Osteoblast (primary cell): ENCODE measurements around the gene LRRTM2. TPM values are rescaled to one million over a fixed set of nuclear protein-coding genes. Genes with fewer than 3 reads are reported as not detected.

Experiments
- DNase-seq: peaks from one replicate; pipeline ENCODE4 v3.0.0; 2011; ENCODE audit warnings: low spot score, mixed read lengths; ENCODE audit not compliant: insufficient read length; ENCODE audit errors: missing footprints
- H2AFZ ChIP-seq: 2 replicates; pipeline ENCODE4 v1.6.0; 2011; ENCODE audit warnings: mild to moderate bottlenecking, low read length
- H3K27ac ChIP-seq: 2 replicates; pipeline ENCODE4 v1.5.1; 2011; ENCODE audit warnings: mild to moderate bottlenecking, low read depth, low read length, moderate library complexity
- H3K27me3 ChIP-seq: 2 replicates; pipeline ENCODE4 v1.6.0; 2012; ENCODE audit warnings: mild to moderate bottlenecking, control low read depth, inconsistent platforms, low read length, moderate library complexity; ENCODE audit not compliant: insufficient read depth
- H3K36me3 ChIP-seq: 2 replicates; pipeline ENCODE4 v1.5.1; 2011; ENCODE audit warnings: mild to moderate bottlenecking, low read length, control low read depth, moderate library complexity; ENCODE audit not compliant: insufficient read depth
- H3K4me1 ChIP-seq: 2 replicates; pipeline ENCODE4 v1.5.1; 2011; ENCODE audit warnings: mild to moderate bottlenecking, low read length, control low read depth, moderate library complexity; ENCODE audit not compliant: insufficient read depth
- H3K4me2 ChIP-seq: 2 replicates; pipeline ENCODE4 v1.6.0; 2011; ENCODE audit warnings: mild to moderate bottlenecking, low read length; ENCODE audit not compliant: insufficient read depth
- H3K4me3 ChIP-seq: fragments of 200-600 bp; sonication (generic); 3 replicates; pipeline ENCODE4 v1.5.1; 2012; ENCODE audit warnings: mild to moderate bottlenecking, low read length, inconsistent platforms; ENCODE audit not compliant: insufficient read depth
- H3K79me2 ChIP-seq: 2 replicates; pipeline ENCODE4 v1.6.0; 2012; ENCODE audit warnings: mild to moderate bottlenecking, low read length, control low read depth, inconsistent platforms; ENCODE audit not compliant: insufficient read depth
- H3K9me3 ChIP-seq: 2 replicates; pipeline ENCODE4 v1.5.1; 2011; ENCODE audit warnings: low read depth, low read length, control low read depth
- H4K20me1 ChIP-seq: 2 replicates; pipeline ENCODE4 v1.6.0; 2012; ENCODE audit warnings: mild to moderate bottlenecking, low read length, control low read depth; ENCODE audit not compliant: insufficient read depth
- CTCF ChIP-seq: IDR thresholded peaks from 2 replicates; pipeline ENCODE4 v1.5.1; 2011; ENCODE audit warnings: mild to moderate bottlenecking, low read depth, low read length, moderate library complexity; ENCODE audit errors: extremely low read depth
- total RNA-seq: library from RNA; depleted of rRNA; stranded (reverse); fragments of >200 nt; gene quantifications from 2 replicates; pipeline ENCODE4 v1.2.3, GENCODE V29; 2012

Gene LRRTM2
- total RNA-seq, 1 donor, result under 0.01 TPM

DNA sequence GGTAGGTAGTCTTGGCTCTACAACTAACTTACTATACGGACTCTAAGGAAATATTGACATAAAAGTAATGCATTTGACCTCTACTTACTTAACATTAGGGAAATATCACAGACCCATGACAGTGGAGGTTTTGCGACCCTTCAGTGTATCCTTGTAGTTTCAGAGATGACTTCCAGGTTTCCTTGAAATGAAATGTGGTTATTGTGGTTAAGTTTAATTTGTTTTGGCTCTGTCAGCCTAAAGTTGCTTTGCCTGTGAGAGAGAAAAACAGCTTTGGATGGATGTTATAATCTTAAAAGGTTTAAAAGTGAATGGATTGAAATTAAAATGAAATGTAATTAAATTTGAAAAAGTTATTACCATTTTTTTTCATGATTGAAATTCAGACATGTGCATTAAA, 42.9 kb downstream of the LRRTM2 start:
- DNase-seq, result no peak
- Histone ChIP-seq H3K27me3 (no peaks in the 10 kb centered on the region), H3K36me3 (peaks cover 13% of the 10 kb centered on the region), H3K4me3 (no peak overlapping the region), H3K79me2 (peaks cover 72% of the 10 kb centered on the region), H3K27ac (no peak overlapping the region), H2AFZ (no peak overlapping the region), H3K4me1 (peaks cover 20% of the 10 kb centered on the region), H3K4me2 (no peak overlapping the region), H4K20me1 (peaks cover 42% of the 10 kb centered on the region), H3K9me3 (no peaks in the 10 kb centered on the region)
- no peak for TF ChIP-seq CTCF

DNA sequence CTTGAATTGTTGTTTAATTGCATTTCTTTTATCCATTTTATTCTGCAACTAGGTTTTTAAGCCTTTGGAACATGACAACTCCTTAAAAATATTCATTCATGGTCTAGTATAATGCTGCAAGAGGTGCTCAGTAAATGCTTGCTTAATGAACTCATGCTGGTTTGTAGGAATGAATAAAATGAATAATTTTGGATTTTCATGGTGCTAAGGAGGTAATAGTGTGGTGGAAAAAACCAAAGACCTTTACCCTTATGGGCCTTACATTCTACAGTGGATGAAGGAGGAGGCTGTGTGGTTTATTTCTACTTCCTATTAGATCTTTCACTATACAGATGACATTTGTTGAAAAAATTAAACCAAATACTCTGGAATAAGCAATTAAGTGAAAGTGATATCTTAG, 43.4 kb downstream of the LRRTM2 start:
- peaks cover 45% of the 10 kb centered on the region for H4K20me1 ChIP-seq
- TF ChIP-seq CTCF, result no peak
- no peak overlapping the region for H3K4me3 ChIP-seq
- no peak overlapping the region for H3K4me2 ChIP-seq
- no peak overlapping the region for H2AFZ ChIP-seq
- H3K27ac ChIP-seq, result peak overlapping the region; percentile 8
- H3K79me2 ChIP-seq, result peaks cover 72% of the 10 kb centered on the region
- peaks cover 20% of the 10 kb centered on the region for H3K4me1 ChIP-seq
- H3K9me3 ChIP-seq, result no peaks in the 10 kb centered on the region
- no peaks in the 10 kb centered on the region for H3K27me3 ChIP-seq
- H3K36me3 ChIP-seq, result peaks cover 16% of the 10 kb centered on the region
- no peak for DNase-seq

DNA sequence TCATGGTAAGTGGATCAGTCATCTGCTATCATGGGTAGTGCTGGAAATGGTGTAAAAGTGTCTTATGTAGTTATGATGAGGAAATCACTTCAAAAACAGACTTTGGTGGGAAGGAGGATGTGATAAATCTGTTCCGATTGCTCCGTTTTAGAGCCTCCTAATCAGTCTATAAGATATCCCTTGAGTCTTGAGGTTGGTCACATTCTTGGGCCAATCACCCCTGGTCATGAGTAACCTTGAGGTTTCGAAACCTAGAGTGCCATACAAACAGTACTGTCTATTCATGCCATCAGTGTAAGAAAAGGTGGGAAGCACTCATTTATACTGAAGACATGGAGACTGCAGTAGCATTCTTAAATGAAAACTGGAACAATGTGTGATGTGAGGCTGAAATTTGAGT, 45.8 kb downstream of the LRRTM2 start:
- peaks cover 62% of the 10 kb centered on the region for H3K79me2 ChIP-seq

GRCh38 chr5:138828556-138828955, 46.6 kb downstream of the LRRTM2 start:
- no peaks in the 10 kb centered on the region for H3K27me3 ChIP-seq
- peaks cover 35% of the 10 kb centered on the region for H4K20me1 ChIP-seq
- H2AFZ ChIP-seq, result no peak overlapping the region
- no peaks in the 10 kb centered on the region for H3K9me3 ChIP-seq
- H3K4me1 ChIP-seq, result peaks cover 30% of the 10 kb centered on the region
- no peak for TF ChIP-seq CTCF
- peaks cover 56% of the 10 kb centered on the region for H3K79me2 ChIP-seq
- no peak for DNase-seq
- H3K4me3 ChIP-seq, result no peak overlapping the region
- H3K36me3 ChIP-seq, result peaks cover 24% of the 10 kb centered on the region
- no peak overlapping the region for H3K4me2 ChIP-seq
- no peak overlapping the region for H3K27ac ChIP-seq

More for the DNA sequence above, 45.8 kb downstream of the LRRTM2 start:
- no peaks in the 10 kb centered on the region for H3K27me3 ChIP-seq
- H2AFZ ChIP-seq, result no peak overlapping the region
- no peaks in the 10 kb centered on the region for H3K9me3 ChIP-seq
- peaks cover 43% of the 10 kb centered on the region for H4K20me1 ChIP-seq
- peaks cover 24% of the 10 kb centered on the region for H3K36me3 ChIP-seq
- no peak for DNase-seq
- no peak overlapping the region for H3K27ac ChIP-seq
- peaks cover 27% of the 10 kb centered on the region for H3K4me1 ChIP-seq
- H3K4me2 ChIP-seq, result no peak overlapping the region
- H3K4me3 ChIP-seq, result no peak overlapping the region
- no peak for TF ChIP-seq CTCF
